T-helper 17 cell (primary cell): ENCODE measurements around the gene XRCC5. TPM values are rescaled to one million over a fixed set of nuclear protein-coding genes. Genes with fewer than 3 reads are reported as not detected.

Experiments used
- ATAC-seq: fragments of 150-1000 bp; cut with Tn5 transposase; 2 replicates; pipeline ENCODE4 v1.10.0; 2021; ENCODE audit warnings: mild to moderate bottlenecking, moderate library complexity
- DNase-seq, 3 donors: peaks; one replicate each; pipeline versions ENCODE4 v3.0.0 to v3.0.0-alpha.2; 2020 to 2021
- H3K9me3 ChIP-seq: one replicate; pipeline ENCODE4 v1.7.0; 2013; ENCODE audit warnings: low read length, mild to moderate bottlenecking; ENCODE audit not compliant: control insufficient read depth, poor library complexity, severe bottlenecking
- H3K27ac Mint-ChIP-seq: one replicate; pipeline ENCODE4 v1.8.0; 2022; ENCODE audit warnings: mild to moderate bottlenecking, moderate library complexity, mixed read lengths
- H3K27me3 Mint-ChIP-seq: one replicate; pipeline ENCODE4 v1.8.0; 2022; ENCODE audit warnings: mixed read lengths
- H3K36me3 Mint-ChIP-seq: one replicate; pipeline ENCODE4 v1.8.0; 2022; ENCODE audit warnings: low read depth, mixed read lengths
- H3K4me1 Mint-ChIP-seq: one replicate; pipeline ENCODE4 v1.8.0; 2022; ENCODE audit warnings: mild to moderate bottlenecking, mixed read lengths
- H3K4me3 Mint-ChIP-seq: one replicate; pipeline ENCODE4 v1.8.0; 2022; ENCODE audit warnings: mild to moderate bottlenecking, moderate library complexity, mixed read lengths
- total RNA-seq, 4 donors: library from RNA in 2 of 4; stranded (reverse) in 2 of 4; gene quantifications; one replicate each; pipeline ENCODE4 v1.2.3 and lab custom pipeline; 2022 to 2026

The XRCC5 gene
- total RNA-seq, 2 donors from 2014 or later = 151 to 161 TPM

DNA sequence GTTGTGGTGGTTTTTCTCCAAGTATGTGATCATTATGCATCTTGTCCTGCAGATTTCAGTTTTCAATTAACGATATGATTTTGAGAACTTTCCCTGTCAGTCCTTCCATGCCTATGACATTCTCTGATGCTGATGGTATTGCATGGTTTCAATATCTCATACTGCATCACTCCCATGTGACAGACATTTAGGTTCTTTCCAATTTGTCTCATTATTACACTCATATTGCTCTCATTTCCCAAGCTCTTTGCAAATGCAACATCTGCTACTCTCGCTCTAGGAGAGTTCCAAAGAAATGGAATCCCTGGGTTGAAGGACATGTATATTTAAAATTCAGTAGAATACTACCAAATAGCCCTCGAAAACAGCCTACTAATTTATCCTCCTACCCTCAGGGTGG, 137.6 kb downstream of the XRCC5 start:
- ATAC-seq (no peak), DNase-seq (no peak)
- Mint-ChIP-seq H3K27me3 (no peaks in the 10 kb centered on the region), H3K4me3 (no peak overlapping the region), H3K36me3 (no peaks in the 10 kb centered on the region), H3K4me1 (no peaks in the 10 kb centered on the region), H3K27ac (no peak overlapping the region)
- no peaks in the 10 kb centered on the region for H3K9me3 ChIP-seq

Other genes starting within 250 kb of the XRCC5 start
- gene MREG, start 95.8 kb upstream of the XRCC5 start, total RNA-seq = 1 to 10 TPM; 5.3 to 6.6 TPM
- 10 to 100 TPM; 16.9 to 18.7 TPM for gene PECR, start 27.5 kb upstream of the XRCC5 start, total RNA-seq
- 1 to 10 TPM; 1.6 to 2.2 TPM for gene TMEM169, start 27.4 kb upstream of the XRCC5 start, total RNA-seq